Measurements from ENCODE around the gene PCDHGA9. TPM values are rescaled to one million over a fixed set of nuclear protein-coding genes. Genes with fewer than 3 reads are reported as not detected.
"Not testable (repeated sequence)": the region's sequence is repeated elsewhere in the genome, so short reads cannot be mapped to it uniquely, and the experiment has no call there.

The PCDHGA9 gene
- total RNA-seq, 1 experiment from 2014 or later, result 0.10 TPM

DNA sequence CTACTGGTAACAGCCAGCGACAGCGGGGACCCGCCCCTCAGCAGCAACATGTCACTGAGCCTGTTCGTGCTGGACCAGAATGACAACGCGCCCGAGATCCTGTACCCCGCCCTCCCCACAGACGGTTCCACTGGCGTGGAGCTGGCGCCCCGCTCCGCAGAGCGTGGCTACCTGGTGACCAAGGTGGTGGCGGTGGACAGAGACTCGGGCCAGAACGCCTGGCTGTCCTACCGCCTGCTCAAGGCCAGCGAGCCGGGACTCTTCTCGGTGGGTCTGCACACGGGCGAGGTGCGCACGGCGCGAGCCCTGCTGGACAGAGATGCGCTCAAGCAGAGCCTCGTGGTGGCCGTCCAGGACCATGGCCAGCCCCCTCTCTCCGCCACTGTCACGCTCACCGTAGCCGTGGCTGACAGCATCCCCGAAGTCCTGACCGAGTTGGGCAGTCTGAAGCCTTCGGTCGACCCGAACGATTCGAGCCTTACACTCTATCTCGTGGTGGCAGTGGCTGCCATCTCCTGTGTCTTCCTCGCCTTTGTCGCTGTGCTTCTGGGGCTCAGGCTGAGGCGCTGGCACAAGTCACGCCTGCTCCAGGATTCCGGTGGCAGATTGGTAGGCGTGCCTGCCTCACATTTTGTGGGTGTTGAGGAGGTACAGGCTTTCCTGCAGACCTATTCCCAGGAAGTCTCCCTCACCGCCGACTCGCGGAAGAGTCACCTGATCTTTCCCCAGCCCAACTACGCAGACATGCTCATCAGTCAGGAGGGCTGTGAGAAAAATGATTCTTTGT is 8.0 kb upstream of the PCDHGA9 start:
- H3K4me3 ChIP-seq (ENCODE audit: insufficient read depth, low read depth, low read length); H3K27me3 ChIP-seq (ENCODE audit: control insufficient read depth, insufficient read depth, low read length); H3K36me3 ChIP-seq (replicated peaks; ENCODE audit: control insufficient read depth, insufficient read depth, low read length); DNase-seq: not testable (repeated sequence)

- H3K36me3 ChIP-seq (replicated peaks; ENCODE audit: control insufficient read depth, insufficient read depth, low read length); H3K27me3 ChIP-seq (ENCODE audit: control insufficient read depth, insufficient read depth, low read length); H3K4me3 ChIP-seq (ENCODE audit: insufficient read depth, low read depth, low read length): not testable (repeated sequence)
- peak; percentile 41 for DNase-seq
Measured at GRCh38 chr5:141397756-141398551, 4.6 kb upstream of the PCDHGA9 start, which contains the start of gene PCDHGB5. Gene PCDHGB5, plus strand, starts transcription at chr5:141397947. Its CDS starts 181 bp downstream, at chr5:141398128.

- peak; percentile 28 for DNase-seq
- H3K4me3 ChIP-seq (ENCODE audit: insufficient read depth, low read depth, low read length), result no peak overlapping the region
- H3K27me3 ChIP-seq (ENCODE audit: control insufficient read depth, insufficient read depth, low read length), result no peaks in the 10 kb centered on the region
- no peaks in the 10 kb centered on the region for H3K36me3 ChIP-seq (replicated peaks; ENCODE audit: control insufficient read depth, insufficient read depth, low read length)
Measured at GRCh38 chr5:141398608-141399007, 4.0 kb upstream of the PCDHGA9 start.

- Histone ChIP-seq H3K27me3 (ENCODE audit: control insufficient read depth, insufficient read depth, low read length) (no peaks in the 10 kb centered on the region), H3K4me3 (ENCODE audit: insufficient read depth, low read depth, low read length) (no peak overlapping the region), H3K36me3 (replicated peaks; ENCODE audit: control insufficient read depth, insufficient read depth, low read length) (no peaks in the 10 kb centered on the region)
- no peak for DNase-seq
Measured at GRCh38 chr5:141399555-141400258, 2.9 kb upstream of the PCDHGA9 start.

GRCh38 chr5:141403387-141403786 is 809 bp downstream of the PCDHGA9 start:
- Histone ChIP-seq H3K27me3 (ENCODE audit: control insufficient read depth, insufficient read depth, low read length) (no peaks in the 10 kb centered on the region; the same call in 1 of the 2 replicates), H3K36me3 (replicated peaks; ENCODE audit: control insufficient read depth, insufficient read depth, low read length) (no peaks in the 10 kb centered on the region), H3K4me3 (ENCODE audit: insufficient read depth, low read depth, low read length) (no peak overlapping the region)
- DNase-seq, result no peak

GRCh38 chr5:141407790-141408505 is 5.4 kb downstream of the PCDHGA9 start, which contains the start of gene PCDHGB6:
Gene PCDHGB6, plus strand, starts transcription at chr5:141408021. Its CDS starts 182 bp downstream, at chr5:141408203.
- H3K27me3 ChIP-seq (ENCODE audit: control insufficient read depth, insufficient read depth, low read length); H3K36me3 ChIP-seq (replicated peaks; ENCODE audit: control insufficient read depth, insufficient read depth, low read length): not testable (repeated sequence)
- H3K4me3 ChIP-seq (ENCODE audit: insufficient read depth, low read depth, low read length), result peak within 1 kb of the TSS; percentile 61
- peak; percentile 91 for DNase-seq

DNA sequence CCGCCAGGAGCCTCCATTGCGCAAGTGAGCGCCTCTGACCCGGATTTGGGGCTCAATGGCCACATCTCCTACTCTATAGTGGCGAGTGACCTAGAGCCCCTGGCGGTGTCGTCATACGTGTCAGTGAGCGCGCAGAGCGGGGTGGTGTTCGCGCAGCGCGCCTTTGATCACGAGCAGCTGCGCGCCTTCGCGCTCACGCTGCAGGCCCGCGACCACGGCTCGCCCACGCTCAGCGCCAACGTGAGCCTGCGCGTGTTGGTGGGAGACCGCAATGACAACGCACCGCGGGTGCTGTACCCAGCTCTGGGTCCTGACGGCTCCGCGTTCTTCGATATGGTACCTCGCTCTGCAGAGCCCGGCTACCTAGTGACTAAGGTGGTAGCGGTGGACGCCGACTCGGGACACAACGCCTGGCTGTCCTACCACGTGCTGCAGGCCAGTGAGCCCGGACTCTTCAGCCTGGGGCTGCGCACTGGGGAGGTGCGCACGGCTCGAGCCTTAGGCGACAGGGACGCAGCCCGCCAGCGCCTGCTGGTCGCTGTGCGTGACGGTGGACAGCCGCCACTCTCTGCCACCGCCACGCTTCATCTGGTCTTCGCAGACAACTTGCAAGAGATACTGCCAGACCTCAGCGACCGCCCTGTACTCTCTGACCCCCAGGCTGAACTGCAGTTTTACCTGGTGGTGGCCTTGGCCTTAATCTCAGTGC is 7.2 kb downstream of the PCDHGA9 start:
- no peak for DNase-seq
- no peak overlapping the region for H3K4me3 ChIP-seq (ENCODE audit: insufficient read depth, low read depth, low read length)
- H3K36me3 ChIP-seq (replicated peaks; ENCODE audit: control insufficient read depth, insufficient read depth, low read length), result no peaks in the 10 kb centered on the region
- peaks cover 2% of the 10 kb centered on the region for H3K27me3 ChIP-seq (ENCODE audit: control insufficient read depth, insufficient read depth, low read length)

- H3K36me3 ChIP-seq (replicated peaks; ENCODE audit: control insufficient read depth, insufficient read depth, low read length), result no peaks in the 10 kb centered on the region
- H3K27me3 ChIP-seq (ENCODE audit: control insufficient read depth, insufficient read depth, low read length), result peaks cover 2% of the 10 kb centered on the region
- H3K4me3 ChIP-seq (ENCODE audit: insufficient read depth, low read depth, low read length), result no peak overlapping the region
- DNase-seq, result no peak
Measured at GRCh38 chr5:141411575-141411974, 9.0 kb downstream of the PCDHGA9 start.

DNA sequence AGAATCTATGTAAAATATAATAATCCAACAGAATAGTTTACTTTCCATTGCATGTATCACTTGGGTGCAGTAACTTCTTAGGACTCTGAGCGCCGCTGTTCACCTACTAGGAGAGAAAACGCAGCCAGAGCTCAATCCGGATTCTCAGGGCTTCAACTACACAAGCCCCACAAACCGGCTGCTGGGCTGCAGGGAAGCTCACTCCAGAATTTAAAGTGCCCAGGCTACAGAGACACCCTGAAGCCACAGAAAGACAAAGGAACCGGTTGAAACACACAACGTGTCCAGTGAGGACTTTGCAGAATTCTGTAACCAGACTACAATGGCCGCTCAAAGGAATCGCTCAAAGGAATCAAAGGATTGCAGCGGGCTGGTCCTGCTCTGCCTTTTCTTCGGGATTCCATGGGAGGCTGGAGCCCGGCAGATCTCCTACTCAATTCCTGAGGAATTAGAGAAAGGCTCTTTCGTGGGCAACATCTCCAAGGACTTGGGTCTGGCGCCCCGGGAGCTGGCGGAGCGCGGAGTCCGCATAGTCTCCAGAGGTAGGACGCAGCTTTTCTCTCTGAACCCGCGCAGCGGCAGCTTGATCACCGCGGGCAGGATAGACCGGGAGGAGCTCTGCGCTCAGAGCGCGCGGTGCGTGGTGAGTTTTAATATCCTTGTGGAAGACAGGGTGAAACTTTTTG is 10.4 kb downstream of the PCDHGA9 start, which contains the start of gene PCDHGA10:
TSS of gene PCDHGA10 (plus strand) at position 134 of the 686 bp plus-strand sequence. CDS start at position 323, 189 bp downstream.
- H3K27me3 ChIP-seq (ENCODE audit: control insufficient read depth, insufficient read depth, low read length), result peaks cover 2% of the 10 kb centered on the region

GRCh38 chr5:141413540-141414069 is 11.0 kb downstream of the PCDHGA9 start:
- DNase-seq, result peak; percentile 79
- peak overlapping the region; percentile 41; the same call in 1 of the 2 replicates for H3K4me3 ChIP-seq (ENCODE audit: insufficient read depth, low read depth, low read length)

More for the DNA sequence above, 10.4 kb downstream of the PCDHGA9 start, which contains the start of gene PCDHGA10:
- Histone ChIP-seq H3K4me3 (ENCODE audit: insufficient read depth, low read depth, low read length) (peak within 1 kb of the TSS; percentile 41; the same call in 1 of the 2 replicates), H3K36me3 (replicated peaks; ENCODE audit: control insufficient read depth, insufficient read depth, low read length) (no peaks in the 10 kb centered on the region)
- peak; percentile 89 for DNase-seq

DNA sequence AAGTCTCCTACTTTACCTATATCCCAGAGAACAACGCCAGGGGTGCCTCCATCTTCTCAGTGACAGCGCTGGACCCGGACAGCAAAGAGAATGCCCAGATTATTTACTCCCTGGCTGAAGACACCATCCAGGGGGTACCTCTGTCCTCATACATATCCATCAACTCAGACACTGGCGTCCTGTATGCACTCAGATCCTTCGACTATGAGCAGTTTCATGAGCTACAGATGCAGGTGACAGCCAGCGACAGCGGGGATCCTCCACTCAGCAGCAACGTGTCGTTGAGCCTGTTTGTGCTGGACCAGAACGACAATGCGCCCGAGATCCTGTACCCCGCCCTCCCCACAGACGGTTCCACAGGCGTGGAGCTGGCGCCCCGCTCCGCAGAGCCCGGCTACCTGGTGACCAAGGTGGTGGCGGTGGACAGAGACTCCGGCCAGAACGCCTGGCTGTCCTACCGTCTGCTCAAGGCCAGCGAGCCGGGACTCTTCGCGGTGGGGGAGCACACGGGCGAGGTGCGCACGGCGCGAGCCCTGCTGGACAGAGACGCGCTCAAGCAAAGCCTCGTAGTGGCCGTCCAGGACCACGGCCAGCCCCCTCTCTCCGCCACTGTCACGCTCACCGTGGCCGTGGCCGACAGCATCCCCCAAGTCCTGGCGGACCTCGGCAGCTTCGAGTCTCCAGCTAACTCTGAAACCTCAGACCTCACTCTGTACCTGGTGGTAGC is 12.1 kb downstream of the PCDHGA9 start:
- not testable (repeated sequence) for H3K36me3 ChIP-seq (replicated peaks; ENCODE audit: control insufficient read depth, insufficient read depth, low read length); H3K4me3 ChIP-seq (ENCODE audit: insufficient read depth, low read depth, low read length); DNase-seq
- H3K27me3 ChIP-seq (ENCODE audit: control insufficient read depth, insufficient read depth, low read length), result peaks cover 10% of the 10 kb centered on the region

More at GRCh38 chr5:141413540-141414069, 11.0 kb downstream of the PCDHGA9 start:
- H3K36me3 ChIP-seq (replicated peaks; ENCODE audit: control insufficient read depth, insufficient read depth, low read length), result no peaks in the 10 kb centered on the region
- H3K27me3 ChIP-seq (ENCODE audit: control insufficient read depth, insufficient read depth, low read length), result peaks cover 7% of the 10 kb centered on the region

DNA sequence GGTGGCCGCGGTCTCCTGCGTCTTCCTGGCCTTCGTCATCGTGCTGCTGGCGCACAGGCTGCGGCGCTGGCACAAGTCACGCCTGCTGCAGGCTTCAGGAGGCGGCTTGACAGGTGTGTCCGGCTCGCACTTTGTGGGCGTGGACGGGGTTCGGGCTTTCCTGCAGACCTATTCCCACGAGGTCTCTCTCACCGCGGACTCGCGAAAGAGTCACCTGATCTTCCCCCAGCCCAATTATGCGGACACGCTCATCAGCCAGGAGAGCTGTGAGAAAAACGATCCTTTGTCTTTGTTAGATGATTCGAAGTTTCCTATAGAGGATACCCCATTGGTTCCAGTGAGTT is 12.7 kb downstream of the PCDHGA9 start:
- not testable (repeated sequence) for DNase-seq; H3K36me3 ChIP-seq (replicated peaks; ENCODE audit: control insufficient read depth, insufficient read depth, low read length); H3K4me3 ChIP-seq (ENCODE audit: insufficient read depth, low read depth, low read length)
- peaks cover 11% of the 10 kb centered on the region for H3K27me3 ChIP-seq (ENCODE audit: control insufficient read depth, insufficient read depth, low read length)
